Testis (tissue), 3 donors: Measurements from ENCODE around the gene CABP2. TPM values are rescaled to one million over a fixed set of nuclear protein-coding genes. Genes with fewer than 3 reads are reported as not detected.
"Not testable (repeated sequence)": the region's sequence is repeated elsewhere in the genome, so short reads cannot be mapped to it uniquely, and the experiment has no call there.

Experiments
- DNase-seq: peaks from one replicate; pipeline ENCODE4 v3.0.0-alpha.2; 2019
- H3K27ac ChIP-seq, 2 donors: fragments of 200-600 bp; sonication (generic); one replicate each; pipeline ENCODE4 v1.5.1; 2019
- H3K27me3 ChIP-seq: fragments of 200-600 bp; sonication (generic); one replicate; pipeline ENCODE4 v1.5.1; 2019
- H3K36me3 ChIP-seq: fragments of 200-600 bp; sonication (generic); one replicate; pipeline ENCODE4 v1.5.1; 2017; ENCODE audit warnings: low read depth; ENCODE audit errors: missing control alignments
- H3K4me1 ChIP-seq: fragments of 200-600 bp; sonication (generic); one replicate; pipeline ENCODE4 v1.5.1; 2019
- H3K4me3 ChIP-seq, 2 donors: fragments of 200-600 bp; sonication (generic); one replicate each; pipeline ENCODE4 v1.5.1; 2017 to 2019
- H3K9me3 ChIP-seq: fragments of 200-600 bp; sonication (generic); one replicate; pipeline ENCODE4 v1.5.1; 2017
- POLR2A ChIP-seq: fragments of 450-650 bp; IDR thresholded peaks from one replicate; pipeline ENCODE4 v1.6.1; 2017; ENCODE audit warnings: antibody characterized with exemption, mild to moderate bottlenecking, moderate library complexity
- WGBS, 2 donors: methylation state at CpG; one replicate each; pipeline ENCODE4 v1.1.5; 2018; 5-methylcytosine and 5-hydroxymethylcytosine counted together
- intact Hi-C: fragments of 100-400 bp; cut with DNase I; formaldehyde crosslinking; loops from one replicate; pipeline ENCODE4 v1.15.1; 2023; ENCODE audit warnings: low total_unique reads
- polyA plus RNA-seq: library from polyadenylated mRNA; stranded (reverse); fragments of 350-450 nt; fragmentation: Illumina TruSeq; extraction: RNeasy Lipid Tissue Mini Kit (QIAGEN cat#74804); gene quantifications from one replicate; pipeline ENCODE4 v1.2.3, GENCODE V29; 2014; ENCODE audit warnings: low read depth, low replicate concordance; ENCODE audit not compliant: insufficient read depth
- total RNA-seq, 2 donors: library from RNA; depleted of rRNA; stranded (reverse); fragments of >200 nt; gene quantifications; one replicate each; pipeline ENCODE4 v1.2.3, GENCODE V29; 2016
- TF ChIP-seq, protein P1 (sequence below), 3 experiments: fragments of 450-650 bp in 2 of 3; fragments of 200-600 bp in 1 of 3; sonication (generic) in 1 of 3; IDR thresholded peaks; one replicate each; pipeline ENCODE4 v1.5.1; 2016 to 2019; ENCODE audit warnings: antibody characterized with exemption in 3 of 3, mild to moderate bottlenecking in 2 of 3, moderate library complexity in 1 of 3

Gene CABP2
- total and polyA plus RNA-seq, 3 donors from 2014 or later, result not detected

DNA sequence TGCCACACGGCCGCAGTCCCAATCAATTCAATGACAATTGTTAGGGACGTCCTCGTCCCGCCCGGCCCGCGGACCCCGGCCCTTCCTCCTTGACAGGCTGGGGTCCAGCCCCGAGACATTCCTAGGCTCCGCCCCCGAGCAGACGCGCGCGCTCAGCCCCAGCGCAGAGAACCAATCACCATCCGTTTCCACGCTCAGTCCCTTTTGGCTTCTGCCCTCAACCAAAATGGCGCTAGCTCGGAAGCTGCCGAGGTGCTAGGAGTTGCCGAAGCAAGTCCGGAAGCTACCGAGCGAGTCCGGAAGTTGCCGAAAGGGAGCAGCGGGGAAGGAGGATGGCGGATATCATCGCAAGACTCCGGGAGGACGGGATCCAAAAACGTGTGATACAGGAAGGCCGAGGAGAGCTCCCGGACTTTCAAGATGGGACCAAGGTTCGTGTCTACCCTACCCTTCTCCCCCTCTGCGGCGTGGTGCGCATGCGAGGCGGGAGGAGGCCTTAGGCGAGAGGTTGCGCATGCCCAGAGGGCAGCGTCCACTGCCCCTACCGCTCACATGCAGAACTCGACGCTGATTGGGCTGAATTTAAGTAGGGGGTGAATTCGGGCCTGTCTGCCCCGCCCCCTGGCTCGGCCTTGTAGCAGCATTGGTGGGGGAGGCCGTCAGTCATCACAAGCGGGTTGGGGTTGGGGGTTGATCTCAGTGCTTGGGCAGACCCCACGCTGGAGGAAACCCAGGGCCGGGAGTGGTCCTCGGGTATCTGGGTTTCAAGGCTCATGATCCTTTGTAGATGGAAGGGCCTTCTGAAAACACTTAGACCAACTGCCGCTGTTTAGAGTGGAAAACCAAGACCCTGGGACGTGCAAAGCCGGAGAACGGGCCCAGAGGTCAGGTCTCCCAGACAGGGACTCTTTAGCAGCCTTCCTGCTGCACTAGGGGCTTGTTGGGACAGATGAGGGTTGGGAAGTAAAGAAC lies 40.1 kb downstream of the CABP2 start, which contains the start of gene AIP:
Gene AIP, plus strand, starts transcription at position 200 of the 972 bp plus-strand sequence. Its CDS starts 133 bp downstream, at position 333.
- Histone ChIP-seq H3K27ac (peak within 1 kb of the TSS; percentile 82 to 88), H3K4me1 (peaks cover 9% of the 10 kb centered on the region), H3K4me3 (peak within 1 kb of the TSS; percentile 49 to 57), H3K36me3 (no peaks in the 10 kb centered on the region), H3K27me3 (no peaks in the 10 kb centered on the region), H3K9me3 (no peaks in the 10 kb centered on the region)
- TF ChIP-seq, protein P1, sequence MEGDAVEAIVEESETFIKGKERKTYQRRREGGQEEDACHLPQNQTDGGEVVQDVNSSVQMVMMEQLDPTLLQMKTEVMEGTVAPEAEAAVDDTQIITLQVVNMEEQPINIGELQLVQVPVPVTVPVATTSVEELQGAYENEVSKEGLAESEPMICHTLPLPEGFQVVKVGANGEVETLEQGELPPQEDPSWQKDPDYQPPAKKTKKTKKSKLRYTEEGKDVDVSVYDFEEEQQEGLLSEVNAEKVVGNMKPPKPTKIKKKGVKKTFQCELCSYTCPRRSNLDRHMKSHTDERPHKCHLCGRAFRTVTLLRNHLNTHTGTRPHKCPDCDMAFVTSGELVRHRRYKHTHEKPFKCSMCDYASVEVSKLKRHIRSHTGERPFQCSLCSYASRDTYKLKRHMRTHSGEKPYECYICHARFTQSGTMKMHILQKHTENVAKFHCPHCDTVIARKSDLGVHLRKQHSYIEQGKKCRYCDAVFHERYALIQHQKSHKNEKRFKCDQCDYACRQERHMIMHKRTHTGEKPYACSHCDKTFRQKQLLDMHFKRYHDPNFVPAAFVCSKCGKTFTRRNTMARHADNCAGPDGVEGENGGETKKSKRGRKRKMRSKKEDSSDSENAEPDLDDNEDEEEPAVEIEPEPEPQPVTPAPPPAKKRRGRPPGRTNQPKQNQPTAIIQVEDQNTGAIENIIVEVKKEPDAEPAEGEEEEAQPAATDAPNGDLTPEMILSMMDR (IDR thresholded peaks at IDR 0.05), result peak in 2 of 3 experiments; percentile 40
- no peak for TF ChIP-seq POLR2A
- WGBS, 2 donors, result 7 to 8% methylated on average over 48 to 60 of the region's 60 CpGs
- intact Hi-C loops, result loop anchor here (10.0 kb wide), 1 partner anchor 78 kb away; the partner anchor contains the start of genes PPP1CA and TBC1D10C
- peak; percentile 98 for DNase-seq

DNA sequence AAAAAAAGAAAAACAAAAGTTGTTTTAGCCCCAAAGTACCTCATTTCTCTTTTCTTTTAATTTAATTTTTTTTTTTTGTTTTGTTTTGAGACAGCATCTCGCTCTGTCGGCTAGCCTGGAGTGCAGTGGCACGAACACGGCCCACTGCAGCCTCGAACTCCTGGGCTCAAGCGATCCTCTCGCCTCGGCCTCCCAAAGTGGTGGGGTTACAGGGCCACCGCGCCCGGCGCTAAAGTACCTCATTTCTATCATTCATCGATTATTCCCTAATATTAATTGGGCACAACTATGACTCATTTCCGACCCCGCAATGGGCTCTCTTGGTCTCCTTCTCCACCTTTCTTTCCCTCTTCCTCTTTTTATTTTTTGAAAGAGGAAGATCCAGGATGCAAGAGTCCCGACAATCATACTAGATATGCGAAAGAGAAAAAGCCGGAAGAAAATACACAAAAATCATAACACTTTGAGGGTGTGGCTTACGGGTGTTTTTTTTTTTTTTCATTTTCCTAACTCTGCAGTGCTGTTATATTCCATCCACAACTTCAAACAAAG lies 40.9 kb downstream of the CABP2 start:
- no peak for TF ChIP-seq POLR2A
- TF ChIP-seq, protein P1 (IDR thresholded peaks at IDR 0.05), result no peak
- no peaks in the 10 kb centered on the region for H3K27me3 ChIP-seq

GRCh38 chr11:67477344-67478050 lies 45.7 kb downstream of the CABP2 start:
- H3K27ac ChIP-seq, H3K4me3 ChIP-seq, H3K36me3 ChIP-seq, DNase-seq, intact Hi-C loops, H3K9me3 ChIP-seq, H3K4me1 ChIP-seq, H3K27me3 ChIP-seq: not testable (repeated sequence)
- 71 to 83% methylated on average over 15 to 16 of the region's 16 CpGs for WGBS, 2 donors

More for the DNA sequence above, 40.9 kb downstream of the CABP2 start:
- Histone ChIP-seq H3K4me1 (peaks cover 9% of the 10 kb centered on the region), H3K4me3 (peak overlapping the region; percentile 49 to 57), H3K36me3 (no peaks in the 10 kb centered on the region), H3K27ac (peak overlapping the region; percentile 82 to 88), H3K9me3 (no peaks in the 10 kb centered on the region)
- 32 to 38% methylated on average over 19 of the region's 19 CpGs for WGBS, 2 donors
- DNase-seq, result no peak
- intact Hi-C loops, result loop anchor here (10.0 kb wide), 1 partner anchor 78 kb away; the partner anchor contains the start of genes PPP1CA and TBC1D10C

- peak overlapping the region in 1 of 2 donors; percentile 15 for H3K4me3 ChIP-seq
- H3K27me3 ChIP-seq, H3K9me3 ChIP-seq, intact Hi-C loops, H3K27ac ChIP-seq, H3K36me3 ChIP-seq, H3K4me1 ChIP-seq: not testable (repeated sequence)
- WGBS, 2 donors, result 57 to 58% methylated on average over 10 of the region's 10 CpGs
- DNase-seq, result peak; percentile 58
These were observed 46.6 kb downstream of the CABP2 start for GRCh38 chr11:67476692-67477091.

DNA sequence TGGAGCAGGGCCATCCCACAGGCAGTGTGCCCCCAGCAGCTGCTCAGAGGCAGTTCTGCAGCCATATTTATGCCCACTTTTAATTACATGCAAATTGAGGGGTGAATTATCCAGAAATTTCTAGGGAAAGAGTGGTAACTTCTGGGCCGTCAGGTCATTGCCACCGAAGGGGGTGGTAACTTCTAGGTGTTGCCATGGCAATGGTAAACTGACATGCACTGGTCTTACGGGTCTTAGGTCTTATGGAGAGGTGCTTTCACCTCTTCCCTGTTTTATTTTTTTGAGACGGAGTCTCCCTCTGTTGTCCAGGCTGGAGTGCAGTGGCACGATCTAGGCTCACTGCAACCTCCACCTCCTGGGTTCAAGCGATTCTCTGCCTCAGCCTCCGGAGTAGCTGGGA lies 50.4 kb downstream of the CABP2 start:
- intact Hi-C loops, result no loop called here
- Histone ChIP-seq H3K36me3 (no peaks in the 10 kb centered on the region), H3K4me1 (peaks cover 5% of the 10 kb centered on the region), H3K27me3 (no peaks in the 10 kb centered on the region), H3K27ac (no peak overlapping the region), H3K4me3 (no peak overlapping the region), H3K9me3 (no peaks in the 10 kb centered on the region)
- TF ChIP-seq, protein P1 (IDR thresholded peaks at IDR 0.05), result no peak
- TF ChIP-seq POLR2A, result no peak
- no peak for DNase-seq
- WGBS, 2 donors, result 73 to 75% methylated on average over 7 of the region's 7 CpGs
